GM13977 (cell line): Measurements from ENCODE around the gene SLC25A36.
"Not testable (repeated sequence)": the region's sequence is repeated elsewhere in the genome, so short reads cannot be mapped to it uniquely, and the experiment has no call there.

Source experiments
- DNase-seq: peaks from one replicate; pipeline ENCODE4 v3.0.0; 2012; ENCODE audit warnings: low spot score
- in situ Hi-C: fragments of 300-500 bp; cut with MboI; formaldehyde crosslinking; loops from one replicate; pipeline ENCODE4 v1.12.0; 2022; ENCODE audit warnings: low sequenced_read_pairs, low pct_unique_long_range_greater_than_20kb, mixed read lengths, inconsistent platforms; ENCODE audit not compliant: unreplicated experiment
- TF ChIP-seq, protein P1 (sequence below): IDR thresholded peaks from 2 replicates; pipeline ENCODE4 v1.5.1; 2012; ENCODE audit warnings: mild to moderate bottlenecking, control low read depth; ENCODE audit not compliant: insufficient read depth; ENCODE audit errors: extremely low read depth, missing control alignments

The SLC25A36 gene

DNA sequence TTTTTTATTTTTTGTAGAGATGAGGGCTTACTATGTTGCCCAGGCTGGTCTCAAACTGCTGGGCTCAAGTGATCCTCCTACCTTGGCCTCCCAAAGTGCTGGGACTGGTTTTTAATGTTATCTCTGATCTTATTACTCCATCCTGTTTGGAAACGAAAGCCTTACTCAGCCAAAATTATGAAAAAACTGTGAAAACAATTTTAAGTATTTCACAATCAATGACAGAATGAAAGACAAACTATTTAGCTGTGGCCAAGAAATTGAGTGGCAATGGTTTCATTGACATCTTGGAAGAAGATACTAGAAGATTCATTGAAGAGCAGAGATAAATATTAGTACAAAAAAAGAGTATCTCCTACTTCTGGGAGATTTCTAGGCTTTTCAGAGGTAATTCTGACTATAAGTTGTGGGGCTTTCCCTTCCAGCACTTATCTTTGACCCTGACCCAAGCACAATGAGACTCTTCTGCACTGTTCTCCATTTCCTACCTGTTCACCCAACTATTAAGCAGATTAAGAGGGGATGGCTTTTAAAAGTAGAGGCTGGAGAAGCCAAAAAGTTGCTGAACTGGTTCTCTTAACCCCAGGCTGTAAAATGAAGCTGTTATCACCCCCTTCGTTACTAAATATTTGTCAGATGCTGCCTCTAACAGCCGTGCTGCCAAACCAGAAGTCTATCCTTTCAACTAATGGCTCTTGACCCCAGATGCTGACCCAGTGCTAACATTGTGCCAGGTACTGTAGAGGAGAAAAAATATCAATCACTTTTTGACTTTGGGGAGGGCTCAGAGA, 14.2 kb upstream of the SLC25A36 start:
- TF ChIP-seq, protein P1, sequence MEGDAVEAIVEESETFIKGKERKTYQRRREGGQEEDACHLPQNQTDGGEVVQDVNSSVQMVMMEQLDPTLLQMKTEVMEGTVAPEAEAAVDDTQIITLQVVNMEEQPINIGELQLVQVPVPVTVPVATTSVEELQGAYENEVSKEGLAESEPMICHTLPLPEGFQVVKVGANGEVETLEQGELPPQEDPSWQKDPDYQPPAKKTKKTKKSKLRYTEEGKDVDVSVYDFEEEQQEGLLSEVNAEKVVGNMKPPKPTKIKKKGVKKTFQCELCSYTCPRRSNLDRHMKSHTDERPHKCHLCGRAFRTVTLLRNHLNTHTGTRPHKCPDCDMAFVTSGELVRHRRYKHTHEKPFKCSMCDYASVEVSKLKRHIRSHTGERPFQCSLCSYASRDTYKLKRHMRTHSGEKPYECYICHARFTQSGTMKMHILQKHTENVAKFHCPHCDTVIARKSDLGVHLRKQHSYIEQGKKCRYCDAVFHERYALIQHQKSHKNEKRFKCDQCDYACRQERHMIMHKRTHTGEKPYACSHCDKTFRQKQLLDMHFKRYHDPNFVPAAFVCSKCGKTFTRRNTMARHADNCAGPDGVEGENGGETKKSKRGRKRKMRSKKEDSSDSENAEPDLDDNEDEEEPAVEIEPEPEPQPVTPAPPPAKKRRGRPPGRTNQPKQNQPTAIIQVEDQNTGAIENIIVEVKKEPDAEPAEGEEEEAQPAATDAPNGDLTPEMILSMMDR: no peak
- no peak for DNase-seq
- in situ Hi-C loops: no loop called here

DNA sequence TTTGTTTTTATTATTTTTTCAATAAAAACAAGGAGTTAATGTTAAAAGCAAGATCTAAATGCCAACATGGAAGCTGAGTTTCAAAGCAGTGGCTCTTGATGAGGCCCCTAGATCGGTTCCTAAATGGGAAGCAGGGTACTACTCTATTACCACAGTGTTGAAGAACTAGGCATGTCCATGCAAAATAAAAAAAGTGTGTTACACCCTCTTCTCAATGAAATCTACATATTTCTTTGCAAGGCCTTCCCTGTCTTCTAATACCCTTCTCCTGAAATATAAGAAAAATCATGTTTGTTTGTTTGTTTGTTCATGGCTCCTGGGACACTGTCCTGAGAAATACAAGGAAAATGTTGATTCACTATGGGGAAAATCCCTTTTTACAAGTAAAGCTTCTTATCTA, 12.2 kb upstream of the SLC25A36 start:
- no peak for DNase-seq
- TF ChIP-seq, protein P1: no peak
- in situ Hi-C loops: no loop called here

DNA sequence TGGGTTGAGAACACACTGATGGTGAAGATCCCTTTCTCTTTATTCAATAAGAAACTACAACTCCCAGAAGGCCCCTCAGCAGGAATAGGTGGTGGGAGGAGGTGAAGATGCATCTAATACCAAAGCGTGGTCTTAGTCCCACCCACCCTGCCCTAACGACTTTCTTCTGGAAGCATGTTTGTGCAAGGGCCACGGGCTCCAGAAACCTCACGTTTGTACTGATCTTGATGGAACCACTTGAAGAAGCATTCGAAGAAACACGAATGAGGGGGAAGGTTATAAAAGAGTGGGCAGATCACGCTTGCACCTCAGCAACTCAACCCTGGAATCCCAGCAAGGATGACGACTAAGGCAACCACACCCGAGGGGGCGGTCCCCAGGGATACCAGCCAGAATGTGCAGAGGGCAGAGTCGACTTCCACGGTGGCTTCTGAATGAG, 10.6 kb upstream of the SLC25A36 start:
- TF ChIP-seq, protein P1: no peak
- DNase-seq: no peak
- in situ Hi-C loops: no loop called here

- no peak for DNase-seq
- in situ Hi-C loops: no loop called here
- TF ChIP-seq, protein P1: no peak
Observed at GRCh38 chr3:140931801-140932200, 9.8 kb upstream of the SLC25A36 start.

DNA sequence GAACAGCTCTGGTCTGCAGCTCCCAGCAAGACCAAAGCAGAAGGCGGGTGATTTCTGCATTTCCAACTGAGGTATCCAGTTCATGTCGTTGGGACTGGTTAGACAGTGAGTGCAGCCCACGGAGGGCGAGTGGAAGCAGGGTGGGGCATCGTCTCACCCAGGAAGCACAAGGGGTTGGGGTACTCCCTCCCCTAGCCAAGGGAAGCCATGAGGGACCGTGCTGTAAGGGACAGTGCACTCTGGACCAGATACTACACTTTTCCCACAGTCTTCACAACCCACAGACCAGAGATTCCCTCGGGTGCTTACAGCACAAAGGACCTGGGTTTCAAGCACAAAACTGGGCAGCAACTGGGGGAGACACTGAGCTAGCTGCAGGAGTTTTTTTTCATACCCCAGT, 8.5 kb upstream of the SLC25A36 start:
- in situ Hi-C loops: no loop called here
- TF ChIP-seq, protein P1: no peak
- DNase-seq: no peak

DNA sequence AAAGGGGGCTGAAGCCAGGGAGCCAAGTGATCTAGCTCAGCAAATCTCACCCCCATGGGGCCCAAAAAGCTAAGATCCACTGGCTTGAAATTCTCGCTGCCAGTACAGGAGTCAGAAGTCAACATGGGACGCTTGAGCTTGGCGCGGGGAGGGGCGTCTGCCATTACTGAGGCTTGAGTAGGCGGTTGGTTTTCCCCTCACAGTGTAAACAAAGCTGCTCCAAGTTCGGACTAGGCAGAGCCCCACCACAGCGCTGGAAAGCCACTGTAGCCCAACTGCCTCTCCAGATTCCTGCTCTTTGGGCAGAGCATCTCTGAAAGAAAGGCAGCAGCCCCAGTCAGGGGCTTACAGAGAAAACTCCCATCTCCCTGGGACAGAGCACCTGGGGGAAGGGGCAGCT, 8.1 kb upstream of the SLC25A36 start:
- no peak for DNase-seq
- in situ Hi-C loops: no loop called here
- TF ChIP-seq, protein P1: no peak

- DNase-seq, in situ Hi-C loops: not testable (repeated sequence)
Observed at GRCh38 chr3:140939305-140939704, 2.3 kb upstream of the SLC25A36 start.
